ENCODE data around the gene TYRO3.

DNA sequence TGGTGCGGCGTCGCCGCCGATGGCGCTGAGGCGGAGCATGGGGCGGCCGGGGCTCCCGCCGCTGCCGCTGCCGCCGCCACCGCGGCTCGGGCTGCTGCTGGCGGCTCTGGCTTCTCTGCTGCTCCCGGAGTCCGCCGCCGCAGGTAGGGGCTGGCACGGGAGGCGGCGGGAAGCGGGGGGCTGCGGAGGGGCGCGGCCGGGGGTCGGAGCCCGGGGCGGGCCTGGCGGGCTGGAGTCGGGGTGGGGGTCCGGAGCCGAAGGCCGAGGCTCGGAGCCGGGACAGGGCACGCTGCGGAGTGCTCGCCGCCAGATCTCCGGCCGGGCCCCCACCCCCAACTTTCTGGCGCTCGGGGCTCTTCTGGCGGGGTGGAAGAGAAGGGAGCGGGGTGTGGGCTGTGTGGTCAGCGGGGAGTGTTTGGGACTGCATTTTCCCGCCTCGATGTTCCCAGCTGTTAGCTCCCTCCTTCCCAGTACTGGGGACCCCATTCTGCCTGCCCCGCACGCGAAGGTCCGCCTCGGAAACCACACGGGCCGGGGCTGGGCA lies 299 bp downstream of the TYRO3 start:
- no peak for TF ChIP-seq POLR2A (IDR thresholded peaks at IDR 0.05)
- TF ChIP-seq, protein P1, sequence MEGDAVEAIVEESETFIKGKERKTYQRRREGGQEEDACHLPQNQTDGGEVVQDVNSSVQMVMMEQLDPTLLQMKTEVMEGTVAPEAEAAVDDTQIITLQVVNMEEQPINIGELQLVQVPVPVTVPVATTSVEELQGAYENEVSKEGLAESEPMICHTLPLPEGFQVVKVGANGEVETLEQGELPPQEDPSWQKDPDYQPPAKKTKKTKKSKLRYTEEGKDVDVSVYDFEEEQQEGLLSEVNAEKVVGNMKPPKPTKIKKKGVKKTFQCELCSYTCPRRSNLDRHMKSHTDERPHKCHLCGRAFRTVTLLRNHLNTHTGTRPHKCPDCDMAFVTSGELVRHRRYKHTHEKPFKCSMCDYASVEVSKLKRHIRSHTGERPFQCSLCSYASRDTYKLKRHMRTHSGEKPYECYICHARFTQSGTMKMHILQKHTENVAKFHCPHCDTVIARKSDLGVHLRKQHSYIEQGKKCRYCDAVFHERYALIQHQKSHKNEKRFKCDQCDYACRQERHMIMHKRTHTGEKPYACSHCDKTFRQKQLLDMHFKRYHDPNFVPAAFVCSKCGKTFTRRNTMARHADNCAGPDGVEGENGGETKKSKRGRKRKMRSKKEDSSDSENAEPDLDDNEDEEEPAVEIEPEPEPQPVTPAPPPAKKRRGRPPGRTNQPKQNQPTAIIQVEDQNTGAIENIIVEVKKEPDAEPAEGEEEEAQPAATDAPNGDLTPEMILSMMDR (IDR thresholded peaks at IDR 0.05), result no peak
- TF ChIP-seq POLR2AphosphoS5 (IDR thresholded peaks at IDR 0.05), result no peak
